SIG-M5 treated with dmso at 0.1 percent for 504 hours (cell line): ENCODE measurements around the gene CNTN4.

ENCODE experiments used
- DNase-seq: peaks from one replicate; lab custom pipeline; 2025; ENCODE audit not compliant: unreplicated experiment; lab: John Stamatoyannopoulos, UW

CNTN4 gene

GRCh38 chr3:2849092-2849491 is 750.4 kb downstream of the CNTN4 start:
- DNase-seq = no peak

DNA sequence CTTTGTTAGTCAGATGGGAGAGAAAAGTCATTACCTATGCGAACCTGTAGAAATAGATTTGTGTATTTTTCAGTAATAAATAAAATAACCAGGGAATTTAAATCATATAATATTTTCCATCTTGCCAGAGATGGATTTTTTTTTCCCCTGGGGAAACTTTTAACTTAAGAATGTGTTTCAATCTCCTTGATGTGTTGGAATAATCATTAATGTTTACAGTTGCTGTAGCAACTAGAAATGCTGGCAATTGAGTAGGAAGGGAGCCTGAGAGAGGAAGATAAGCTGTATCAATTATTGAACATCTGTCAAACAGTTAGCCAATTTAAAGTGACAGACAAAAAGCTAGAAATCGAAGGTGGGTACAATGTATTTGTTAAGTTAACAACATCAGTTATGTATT is 752.0 kb downstream of the CNTN4 start:
- DNase-seq = no peak

- DNase-seq = no peak
Observed at GRCh38 chr3:2851361-2851760, 752.7 kb downstream of the CNTN4 start.

GRCh38 chr3:2851835-2852234 is 753.2 kb downstream of the CNTN4 start:
- no peak for DNase-seq

DNA sequence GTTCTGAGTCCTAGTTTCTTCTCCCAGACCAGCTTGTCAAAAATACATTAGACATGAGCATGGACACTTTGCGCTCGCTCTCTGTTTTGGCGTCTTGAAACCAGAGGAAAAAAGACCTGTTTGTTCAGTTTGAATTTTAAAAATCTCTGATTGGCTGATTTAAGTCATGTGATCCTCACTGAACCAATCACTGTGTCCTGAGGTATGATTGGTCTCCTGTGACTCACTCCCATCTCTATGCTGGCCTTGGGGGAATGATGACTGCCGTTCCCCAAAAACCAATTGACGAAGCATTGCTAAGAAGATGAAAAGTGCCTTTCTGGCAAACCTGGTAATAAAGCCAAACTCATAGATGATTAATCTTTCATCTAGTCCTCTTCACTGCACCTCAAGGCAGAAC is 755.0 kb downstream of the CNTN4 start:
- DNase-seq = no peak

DNA sequence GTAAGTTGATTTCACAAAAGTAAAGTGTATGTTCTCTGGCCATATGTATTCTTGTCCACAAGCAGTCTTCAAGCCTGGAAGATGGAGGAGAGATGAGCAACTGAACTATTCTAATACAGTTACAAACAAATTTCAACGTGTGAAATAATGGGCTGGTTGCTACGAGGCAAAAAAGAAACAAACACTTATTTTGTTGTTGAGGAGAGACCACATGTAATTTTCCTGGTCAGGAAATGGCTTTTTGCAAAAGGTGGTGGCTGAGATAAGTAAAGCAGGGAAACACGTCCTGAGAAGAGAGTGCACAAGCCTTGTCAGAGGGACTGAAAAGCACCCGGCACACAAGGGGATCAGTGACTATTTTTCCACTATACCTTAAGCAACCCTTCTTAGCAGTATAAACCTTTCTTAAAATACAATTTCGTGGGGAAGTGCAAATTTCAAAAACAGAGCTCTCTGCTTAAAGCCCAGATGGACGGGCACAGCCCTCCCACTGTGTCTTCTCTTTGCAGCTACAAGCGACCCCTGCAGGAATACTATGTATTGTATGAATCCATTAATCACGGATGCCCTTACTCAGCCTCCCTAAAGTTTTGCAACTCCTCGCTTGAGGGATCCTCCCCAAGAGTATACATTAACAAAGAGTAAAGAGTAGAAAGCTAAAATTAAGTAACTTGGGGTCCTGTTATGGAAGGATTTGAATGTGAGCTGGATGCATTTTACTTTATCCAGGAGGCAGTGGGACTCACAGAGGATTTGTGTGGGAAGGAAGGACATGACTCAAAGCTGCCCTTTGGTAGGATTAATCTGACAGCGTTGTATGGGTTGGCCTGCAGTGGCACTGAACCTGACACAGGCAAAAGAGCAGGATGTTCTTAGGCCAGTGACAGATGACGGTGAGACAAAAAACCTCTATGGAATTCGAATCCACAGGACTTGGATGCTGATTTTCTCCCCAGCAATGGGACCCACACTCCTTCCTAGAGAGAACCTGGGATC is 757.8 kb downstream of the CNTN4 start:
- no peak for DNase-seq

- DNase-seq = no peak
Observed at GRCh38 chr3:2860626-2861025, 762.0 kb downstream of the CNTN4 start.

DNA sequence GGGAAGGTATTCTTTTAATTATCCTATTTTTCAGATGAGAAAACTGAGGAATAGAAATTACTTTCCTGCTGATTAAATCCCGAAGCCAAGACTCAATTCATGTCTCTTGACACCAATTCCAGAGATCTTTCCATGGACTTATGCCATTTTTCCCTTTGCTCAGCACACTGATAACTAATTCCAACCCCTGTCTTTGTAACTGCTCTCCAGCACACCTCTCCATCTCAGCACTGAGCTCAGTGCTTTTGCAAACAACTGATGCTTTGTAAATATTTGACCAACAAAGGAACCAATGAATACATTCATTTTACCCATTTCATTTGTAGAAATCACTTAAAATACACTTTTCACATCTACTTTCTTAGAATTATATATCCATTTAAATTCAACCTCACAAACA is 762.5 kb downstream of the CNTN4 start:
- no peak for DNase-seq

DNA sequence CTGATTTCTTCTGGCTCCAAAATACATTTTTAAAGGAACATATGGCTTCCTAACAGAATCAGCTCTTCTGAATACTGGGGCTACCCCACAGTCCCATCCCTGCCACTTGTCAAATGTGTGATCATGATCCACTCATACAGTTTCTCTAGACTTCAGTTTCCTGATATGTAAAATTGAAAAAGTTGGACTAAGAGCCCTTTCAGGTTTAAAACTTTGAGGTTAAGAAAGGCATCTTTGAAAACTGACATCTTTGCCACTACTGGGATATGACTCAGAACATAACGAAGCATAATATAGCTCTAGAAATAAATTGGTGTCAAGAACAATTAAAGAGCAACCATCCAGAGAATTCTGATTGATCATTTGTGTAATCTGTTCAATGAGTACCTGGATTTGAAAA is 763.3 kb downstream of the CNTN4 start:
- DNase-seq = no peak

DNA sequence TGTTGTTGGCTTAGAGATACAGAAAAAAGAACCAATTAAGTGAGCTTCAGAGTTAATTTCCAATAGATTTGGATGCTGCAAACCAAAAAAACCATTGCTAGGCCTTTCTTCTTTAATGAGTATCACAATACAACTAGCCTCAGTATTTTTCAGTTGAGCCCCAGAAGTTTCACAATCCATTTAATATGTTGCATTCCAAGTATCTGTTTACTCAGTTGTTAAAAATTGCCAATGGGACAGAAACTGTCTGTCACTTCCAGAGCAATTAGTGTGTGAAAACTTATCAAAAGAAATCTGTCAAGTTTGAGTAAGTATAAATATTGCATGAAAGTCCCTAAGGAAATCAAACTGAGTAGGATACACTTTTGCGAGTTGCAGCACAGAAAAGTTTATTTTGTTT is 763.7 kb downstream of the CNTN4 start:
- no peak for DNase-seq

DNA sequence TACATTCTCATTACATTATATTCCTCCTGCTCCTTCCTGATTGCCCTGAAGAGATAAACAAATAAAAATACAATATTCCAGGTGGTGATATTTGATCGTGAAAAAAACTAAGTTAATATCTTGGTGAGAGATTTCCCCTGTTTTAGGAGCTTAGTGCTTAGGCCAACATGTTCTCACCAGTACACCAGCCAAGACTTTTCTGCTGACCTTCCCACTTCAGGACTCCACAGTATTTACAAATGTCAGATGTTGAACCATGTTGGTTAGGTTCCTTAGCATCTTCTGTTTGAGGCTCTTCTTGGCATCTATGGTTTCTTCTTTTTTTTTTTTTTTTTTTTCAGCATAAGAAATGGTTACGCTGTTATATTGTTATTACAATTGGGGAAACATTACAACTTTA is 764.5 kb downstream of the CNTN4 start:
- DNase-seq = no peak

DNA sequence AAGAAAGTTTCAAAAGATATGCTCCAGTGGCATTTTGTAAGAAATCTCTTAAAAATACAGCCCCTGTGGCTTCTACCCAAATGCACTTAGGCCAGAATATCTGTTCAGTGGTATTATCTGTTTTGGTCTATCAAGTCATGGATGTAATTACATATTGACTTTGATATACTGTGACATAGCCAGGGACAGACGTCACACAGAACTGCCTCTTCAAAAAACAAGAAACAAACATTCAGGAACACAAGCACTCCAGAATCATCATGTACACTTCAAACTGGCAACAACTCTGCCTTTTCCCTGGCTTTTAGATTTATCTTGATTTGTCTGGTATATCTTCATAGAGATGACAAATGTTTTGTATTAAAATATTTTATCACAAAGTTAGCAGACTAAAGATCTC is 771.2 kb downstream of the CNTN4 start:
- no peak for DNase-seq

- DNase-seq = no peak
Observed at GRCh38 chr3:2870724-2871333, 772.2 kb downstream of the CNTN4 start.

- DNase-seq = no peak
Observed at GRCh38 chr3:2872884-2873283, 774.2 kb downstream of the CNTN4 start.

- DNase-seq = no peak
Observed at GRCh38 chr3:2873986-2874385, 775.3 kb downstream of the CNTN4 start.

DNA sequence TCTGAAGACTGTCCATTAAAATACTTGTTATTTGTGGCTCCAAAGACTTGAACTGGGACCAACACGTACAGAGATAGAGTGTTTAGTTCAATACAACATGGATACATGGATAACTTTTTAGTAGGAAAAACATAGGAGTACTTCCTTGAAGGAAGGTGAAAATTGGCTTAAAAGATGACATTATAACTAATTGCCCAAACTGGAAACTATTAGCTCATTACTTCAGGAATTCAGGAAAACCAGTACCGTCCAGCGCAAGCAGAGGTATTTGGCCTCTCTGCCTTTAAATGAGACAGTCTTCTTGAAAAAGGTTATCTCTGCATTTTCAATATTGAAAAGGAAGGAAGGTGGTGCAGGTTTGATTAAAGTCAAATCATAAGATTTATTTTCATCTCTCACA is 777.0 kb downstream of the CNTN4 start:
- DNase-seq = no peak

- no peak for DNase-seq
Observed at GRCh38 chr3:2876362-2876761, 777.7 kb downstream of the CNTN4 start.

DNA sequence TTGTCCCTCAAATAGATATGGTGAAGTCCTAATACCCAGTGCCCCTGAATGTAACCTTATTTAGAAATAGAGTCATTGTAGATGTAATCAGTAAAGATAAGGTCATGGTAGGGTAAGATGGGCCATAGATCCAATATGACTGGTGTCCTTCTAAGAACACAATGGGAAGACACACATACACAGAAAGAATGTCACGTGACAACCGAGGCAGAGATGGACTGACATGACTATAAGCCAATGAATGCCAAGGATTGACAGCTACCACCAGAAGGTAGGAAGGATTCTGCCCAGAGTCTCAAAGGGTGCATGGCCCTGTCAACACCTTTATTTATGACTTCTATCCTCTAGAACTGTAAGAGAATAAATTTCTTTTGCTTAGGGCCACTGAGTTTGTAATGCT is 780.4 kb downstream of the CNTN4 start:
- DNase-seq = no peak

GRCh38 chr3:2879587-2879986 is 780.9 kb downstream of the CNTN4 start:
- no peak for DNase-seq

DNA sequence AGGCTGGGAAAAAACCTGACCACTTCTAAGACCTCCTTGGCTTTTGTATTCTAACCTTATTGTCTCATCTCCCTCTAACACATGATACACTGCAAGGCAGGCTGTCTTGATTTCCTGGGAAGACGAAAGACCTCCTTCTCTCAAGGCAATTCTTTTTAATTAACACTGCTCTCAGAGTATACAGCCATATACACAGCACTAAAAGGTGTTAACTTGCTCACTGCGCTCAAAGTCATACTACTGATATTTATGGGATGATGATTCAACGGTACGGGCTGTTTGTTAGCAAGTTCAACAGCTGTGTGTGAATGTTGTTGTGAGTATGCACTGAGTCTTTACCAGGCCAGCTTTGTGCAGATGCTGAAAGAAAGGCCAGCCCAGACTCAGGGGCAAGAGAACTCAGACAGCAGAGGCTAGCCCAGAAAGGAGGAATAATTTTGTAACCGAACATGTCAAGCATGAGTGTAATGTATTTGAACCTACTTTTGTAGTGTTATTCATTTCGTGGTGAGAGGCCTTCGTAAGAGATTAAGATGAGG is 781.6 kb downstream of the CNTN4 start:
- no peak for DNase-seq

- DNase-seq = no peak
Observed at GRCh38 chr3:2883283-2883682, 784.6 kb downstream of the CNTN4 start.

DNA sequence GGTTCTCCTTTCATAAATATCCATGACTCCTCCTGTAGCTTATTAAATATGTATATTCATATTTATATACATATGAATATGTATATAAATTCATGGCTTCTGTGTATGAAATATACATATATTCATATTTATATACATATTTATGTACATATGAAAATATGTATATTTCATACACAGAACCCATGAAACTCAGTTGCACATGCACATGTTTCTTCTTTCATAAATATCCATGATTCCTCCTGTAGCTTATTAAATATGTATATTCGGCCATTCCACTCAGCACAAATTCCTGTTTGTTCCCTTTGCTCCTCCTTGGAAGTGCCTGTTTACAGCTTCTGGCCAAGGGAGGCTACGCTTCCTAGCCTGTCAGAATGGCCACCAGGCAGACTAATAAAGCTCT is 789.9 kb downstream of the CNTN4 start:
- no peak for DNase-seq
